Regular cardiac myocyte (primary cell): Measurements from ENCODE around the gene TARS2. TPM values are rescaled to one million over a fixed set of nuclear protein-coding genes. Genes with fewer than 3 reads are reported as not detected.

ENCODE experiments used
- total RNA-seq: library from RNA; depleted of rRNA; stranded (reverse); fragments of >200 nt; gene quantifications from 2 replicates; pipeline ENCODE4 v1.2.3, GENCODE V29; 2014

Gene TARS2, protein sequence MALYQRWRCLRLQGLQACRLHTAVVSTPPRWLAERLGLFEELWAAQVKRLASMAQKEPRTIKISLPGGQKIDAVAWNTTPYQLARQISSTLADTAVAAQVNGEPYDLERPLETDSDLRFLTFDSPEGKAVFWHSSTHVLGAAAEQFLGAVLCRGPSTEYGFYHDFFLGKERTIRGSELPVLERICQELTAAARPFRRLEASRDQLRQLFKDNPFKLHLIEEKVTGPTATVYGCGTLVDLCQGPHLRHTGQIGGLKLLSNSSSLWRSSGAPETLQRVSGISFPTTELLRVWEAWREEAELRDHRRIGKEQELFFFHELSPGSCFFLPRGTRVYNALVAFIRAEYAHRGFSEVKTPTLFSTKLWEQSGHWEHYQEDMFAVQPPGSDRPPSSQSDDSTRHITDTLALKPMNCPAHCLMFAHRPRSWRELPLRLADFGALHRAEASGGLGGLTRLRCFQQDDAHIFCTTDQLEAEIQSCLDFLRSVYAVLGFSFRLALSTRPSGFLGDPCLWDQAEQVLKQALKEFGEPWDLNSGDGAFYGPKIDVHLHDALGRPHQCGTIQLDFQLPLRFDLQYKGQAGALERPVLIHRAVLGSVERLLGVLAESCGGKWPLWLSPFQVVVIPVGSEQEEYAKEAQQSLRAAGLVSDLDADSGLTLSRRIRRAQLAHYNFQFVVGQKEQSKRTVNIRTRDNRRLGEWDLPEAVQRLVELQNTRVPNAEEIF
- 14.1 and 18.8 TPM in 2 replicates for total RNA-seq

GRCh38 chr1:150486966-150487762, at the start of gene TARS2:
TARS2 (plus strand) TSS chr1:150487419; CDS start chr1:150487451, 32 bp downstream.

DNA sequence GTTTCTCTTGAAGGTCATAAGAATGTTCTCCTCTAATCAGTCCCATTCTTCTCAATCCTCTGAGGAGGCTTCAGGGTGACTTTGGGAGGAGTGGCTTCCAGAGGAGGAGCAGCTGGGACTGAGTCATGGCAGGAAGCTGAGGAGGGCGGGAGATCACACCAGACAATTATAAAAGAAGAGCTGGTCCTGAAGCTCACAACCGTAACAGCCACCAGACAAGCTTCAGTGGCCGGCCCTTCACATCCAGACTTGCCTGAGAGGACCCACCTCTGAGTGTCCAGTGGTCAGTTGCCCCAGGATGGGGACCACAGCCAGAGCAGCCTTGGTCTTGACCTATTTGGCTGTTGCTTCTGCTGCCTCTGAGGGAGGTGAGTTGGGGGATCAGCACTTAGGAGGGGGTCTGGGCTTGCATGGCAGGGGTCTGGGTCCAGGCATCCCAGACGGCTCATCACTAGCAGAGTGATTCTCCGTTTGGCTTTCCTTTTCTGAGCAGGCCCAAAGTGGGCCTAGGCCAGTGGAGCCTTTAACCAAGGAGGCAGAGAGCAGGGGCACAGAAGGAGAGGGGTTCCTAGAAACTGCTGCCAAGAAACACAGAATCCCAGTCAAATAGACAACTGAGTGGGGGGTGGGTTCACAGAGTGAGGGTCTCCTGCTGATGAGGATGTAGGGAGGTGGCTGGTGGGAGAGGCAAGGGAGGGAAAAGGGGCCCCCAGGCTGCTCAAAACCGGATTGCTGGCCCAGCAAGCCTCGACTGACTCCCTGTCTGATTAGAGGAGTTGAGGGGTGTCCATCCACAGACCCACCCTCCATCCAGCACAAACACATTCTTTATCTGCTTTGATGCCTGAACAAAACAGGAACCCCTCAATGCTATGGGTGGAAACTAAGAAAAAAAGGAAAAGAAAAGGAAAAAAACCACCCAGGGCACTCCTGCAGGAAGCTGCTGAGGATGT, 21.0 kb downstream of the TARS2 start, which contains the start of gene ECM1:
TSS of gene ECM1 (plus strand) at position 198 of the 953 bp plus-strand sequence. CDS start at position 299, 101 bp downstream.

DNA sequence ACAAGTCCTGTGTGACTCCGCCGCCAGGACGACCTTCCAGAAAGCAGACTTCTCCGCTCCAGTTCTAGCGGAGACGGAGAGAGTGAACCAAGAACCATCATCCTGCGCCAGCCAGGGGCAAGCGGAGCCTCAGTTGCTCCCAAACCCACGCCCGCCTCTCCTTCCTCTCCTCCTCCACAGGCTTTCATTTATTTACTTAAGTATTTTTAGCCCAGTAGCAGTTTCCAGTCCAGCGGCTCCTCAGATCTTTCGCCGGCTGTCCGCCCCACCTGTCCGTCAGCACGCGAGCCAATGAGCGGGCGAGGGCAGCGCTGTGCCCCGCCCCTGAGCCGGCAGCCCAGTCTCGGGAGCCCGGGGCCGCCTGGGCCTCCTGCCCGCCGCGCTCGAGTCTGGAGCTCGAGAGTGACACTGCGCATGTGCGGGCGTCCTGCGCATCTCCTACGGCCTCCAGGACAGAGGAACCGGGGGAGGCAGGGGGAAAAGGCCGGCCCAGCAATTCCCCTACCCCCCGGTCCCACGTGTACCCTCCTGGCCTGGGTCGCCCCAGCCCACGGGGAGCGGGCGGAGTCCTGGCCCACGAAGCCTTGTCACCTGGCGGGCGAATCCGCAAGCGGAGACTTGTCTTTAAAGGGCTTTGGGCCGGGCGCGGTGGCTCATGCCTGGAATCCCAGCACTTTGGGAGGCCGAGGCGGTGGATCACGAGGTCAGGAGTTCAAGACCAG, 28.3 kb downstream of the TARS2 start, which contains the start of gene FALEC:
TSS of gene FALEC (plus strand) at position 425 of the 722 bp plus-strand sequence.

DNA sequence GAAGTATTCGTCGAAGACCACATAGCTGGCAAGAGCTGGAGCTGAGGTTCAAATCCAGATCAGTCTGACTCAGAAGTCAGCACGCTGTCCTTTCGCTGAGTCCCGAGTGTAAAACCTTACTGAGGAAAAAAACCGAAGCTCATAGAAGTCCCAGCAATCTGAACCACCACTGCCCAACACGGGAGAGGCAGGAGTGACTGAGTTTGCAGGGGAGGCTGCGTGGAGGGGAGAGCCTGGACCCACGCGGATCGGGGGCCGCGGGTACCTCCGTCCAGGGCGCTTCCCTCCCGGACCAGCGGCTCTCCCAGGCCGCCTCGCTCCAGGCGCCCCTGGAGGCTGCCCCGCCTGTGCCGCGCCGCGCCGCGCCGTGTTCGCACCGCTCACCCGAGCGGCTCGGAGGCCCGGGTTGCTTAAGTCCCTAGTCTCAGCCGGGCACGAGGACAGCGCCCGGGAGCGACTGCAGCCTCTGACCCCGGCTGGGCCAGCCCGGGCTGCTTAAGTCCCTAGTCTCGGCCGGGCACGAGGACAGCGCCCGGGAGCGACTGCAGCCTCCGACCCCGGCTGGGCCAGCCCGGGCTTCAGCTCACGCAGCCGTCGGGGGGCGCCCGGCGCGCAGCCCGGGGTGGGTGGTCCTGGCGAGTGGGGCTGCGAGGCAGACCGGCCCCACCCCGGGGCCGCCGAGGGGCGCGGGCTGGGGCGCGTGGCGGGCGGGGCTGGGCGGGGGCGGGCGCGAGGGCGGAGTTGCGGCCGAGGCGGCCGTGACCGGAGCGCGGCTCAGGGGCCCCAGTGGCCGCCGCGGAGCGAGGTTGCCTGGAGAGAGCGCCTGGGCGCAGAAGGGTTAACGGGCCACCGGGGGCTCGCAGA, 61.6 kb downstream of the TARS2 start, which contains the start of gene ADAMTSL4:
TSS of gene ADAMTSL4 (plus strand) at position 777 of the 864 bp plus-strand sequence. CDS start 2,881 bp downstream, outside the sequence.

Other genes with a start within 250 kb of the TARS2 start
- not detected in 2 replicates for gene CA14, start 229.6 kb upstream of the TARS2 start, total RNA-seq
- gene APH1A, start 218.4 kb upstream of the TARS2 start, total RNA-seq: 88.6 and 89.9 TPM in 2 replicates
- 39.7 and 98.1 TPM in 2 replicates for gene C1orf54, start 214.6 kb upstream of the TARS2 start, total RNA-seq
- 4.8 and 5.9 TPM in 2 replicates for gene CIART, start 204.9 kb upstream of the TARS2 start, total RNA-seq
- gene MRPS21, start 193.6 kb upstream of the TARS2 start, total RNA-seq: 42.0 and 47.2 TPM in 2 replicates
- 37.2 and 45.6 TPM in 2 replicates for gene PRPF3, start 165.9 kb upstream of the TARS2 start, total RNA-seq
- 5.0 and 6.5 TPM in 2 replicates for gene RPRD2, start 123.3 kb upstream of the TARS2 start, total RNA-seq
- gene ECM1, start 20.7 kb downstream of the TARS2 start, total RNA-seq: 8.2 and 13.8 TPM in 2 replicates
- 0.28 TPM in 1 of 2 replicates, not detected in the other for gene FALEC, start 28.3 kb downstream of the TARS2 start, total RNA-seq
- 0.77 and 4.2 TPM in 2 replicates for gene ADAMTSL4, start 62.0 kb downstream of the TARS2 start, total RNA-seq
- 260 and 397 TPM in 2 replicates for gene MCL1, start 92.2 kb downstream of the TARS2 start, total RNA-seq
- 107 and 128 TPM in 2 replicates for gene ENSA, start 142.2 kb downstream of the TARS2 start, total RNA-seq
- 11.6 and 12.7 TPM in 2 replicates for gene GOLPH3L, start 209.7 kb downstream of the TARS2 start, total RNA-seq
- 0.19 and 0.28 TPM in 2 replicates for gene HORMAD1, start 233.5 kb downstream of the TARS2 start, total RNA-seq